HCT116 (cell line): Measurements from ENCODE around the gene NDUFC2. TPM values are rescaled to one million over a fixed set of nuclear protein-coding genes. Genes with fewer than 3 reads are reported as not detected.
"Not testable (repeated sequence)": the region's sequence is repeated elsewhere in the genome, so short reads cannot be mapped to it uniquely, and the experiment has no call there.

Source experiments
- ATAC-seq: fragments of 200-7000 bp; cut with Tn5 transposase; 2 replicates; pipeline ENCODE4 v1.9.1; 2020; ENCODE audit warnings: mild to moderate bottlenecking, moderate library complexity
- BruUV-seq: library from RNA; stranded (reverse); fragments of 400-500 nt; replicated peaks from 2 replicates; lab custom pipeline; 2021; lab: Mats Ljungman, UMichigan
- CTCF ChIA-PET: fragments of 300-600 bp; sonication (Branson Sonifier 250); formaldehyde crosslinking; loops from one replicate; lab custom pipeline; 2021; ENCODE audit warnings: antibody characterized with exemption; lab: Charles Lee
- POLR2A ChIA-PET: fragments of 300-600, 350-600 bp; sonication (Branson Sonifier 250); formaldehyde crosslinking; loops from one replicate; lab custom pipeline; 2021; ENCODE audit warnings: antibody characterized with exemption; lab: Charles Lee
- RAD21 ChIA-PET, 2 experiments: fragments of 300-600 bp; sonication (Branson Sonifier 250); formaldehyde crosslinking; loops; one replicate each; lab custom pipeline; 2023; ENCODE audit warnings: low total read pairs in 2 of 2; ENCODE audit not compliant: uncharacterized antibody in 2 of 2, unreplicated experiment in 2 of 2, low non-redundant PET in 1 of 2; lab: Charles Lee
- DNase-seq: peaks from one replicate; pipeline ENCODE4 v3.0.0-alpha.2; 2010; ENCODE audit warnings: low read depth, low spot score
- H2AFZ ChIP-seq: fragments of 200-600 bp; shearing (Covaris generic), sonication (generic); 2 replicates; pipeline ENCODE4 v1.6.1; 2017; ENCODE audit warnings: low read depth, mixed run types, mixed read lengths, antibody characterized with exemption, low read length; ENCODE audit not compliant: poor library complexity, severe bottlenecking
- H3K27ac ChIP-seq: 2 replicates; pipeline ENCODE4 v1.5.1; 2012; ENCODE audit warnings: low read depth, low read length
- H3K27me3 ChIP-seq: fragments of 200-600 bp; sonication (generic); 2 replicates; pipeline ENCODE4 v1.6.1; 2016; ENCODE audit warnings: mixed run types, low read length, mixed read lengths; ENCODE audit not compliant: insufficient read depth
- H3K36me3 ChIP-seq, 2 experiments: fragments of 200-500 bp in 1 of 2; fragments of 200-600 bp in 1 of 2; sonication (Bioruptor generic) in 1 of 2; sonication (generic) in 1 of 2; 2 replicates each; pipeline versions ENCODE4 v1.5.1 to v1.6.1; 2014 to 2016; ENCODE audit warnings: low read length in 2 of 2, inconsistent platforms in 1 of 2, mixed read lengths in 1 of 2, mixed run types in 1 of 2; ENCODE audit not compliant: insufficient read depth in 2 of 2, control insufficient read depth in 1 of 2
- H3K4me1 ChIP-seq, 2 experiments: fragments of 200-600 bp in 1 of 2; sonication (generic) in 1 of 2; 2 replicates each; pipeline versions ENCODE4 v1.5.1 to v1.6.1; 2012 to 2017; ENCODE audit warnings: low read length in 2 of 2, inconsistent platforms in 1 of 2, mild to moderate bottlenecking in 1 of 2, mixed read lengths in 1 of 2, mixed run types in 1 of 2, moderate library complexity in 1 of 2; ENCODE audit not compliant: insufficient read depth in 2 of 2, control insufficient read depth in 1 of 2
- H3K4me2 ChIP-seq: fragments of 200-600 bp; sonication (generic); 2 replicates; pipeline ENCODE4 v1.6.1; 2017; ENCODE audit warnings: mixed run types, low read length, mixed read lengths
- H3K4me3 ChIP-seq, 2 experiments: fragments of 200-600 bp in 1 of 2; sonication (generic) in 1 of 2; replicated peaks in 1 of 2; 2 replicates each; pipeline ENCODE4 v1.5.1; 2011 to 2016; ENCODE audit warnings: low read length in 2 of 2, control low read depth in 1 of 2, low read depth in 1 of 2, mild to moderate bottlenecking in 1 of 2, mixed read lengths in 1 of 2, mixed run types in 1 of 2
- H3K79me2 ChIP-seq: fragments of 200-600 bp; sonication (generic); 2 replicates; pipeline ENCODE4 v1.6.1; 2017; ENCODE audit warnings: mild to moderate bottlenecking, mixed run types, low read length, moderate library complexity, mixed read lengths; ENCODE audit not compliant: insufficient read depth
- H3K9ac ChIP-seq: fragments of 200-600 bp; sonication (generic); 2 replicates; pipeline ENCODE4 v1.6.1; 2016; ENCODE audit warnings: low read length, mixed read lengths
- H3K9me2 ChIP-seq: fragments of 200-600 bp; sonication (generic), shearing (Covaris generic); 2 replicates; pipeline ENCODE4 v1.6.1; 2017; ENCODE audit warnings: mixed run types, mild to moderate bottlenecking, moderate library complexity; ENCODE audit not compliant: insufficient read depth
- H3K9me3 ChIP-seq, 2 experiments: fragments of 200-500 bp in 1 of 2; fragments of 200-600 bp in 1 of 2; sonication (Bioruptor generic) in 1 of 2; sonication (generic) in 1 of 2; 2 replicates each; pipeline ENCODE4 v1.6.1; 2014 to 2017; ENCODE audit warnings: low read length in 2 of 2, mixed read lengths in 2 of 2, inconsistent platforms in 1 of 2, low read depth in 1 of 2, mild to moderate bottlenecking in 1 of 2, mixed run types in 1 of 2, moderate library complexity in 1 of 2; ENCODE audit not compliant: control insufficient read depth in 1 of 2, insufficient read depth in 1 of 2
- H4K20me1 ChIP-seq: fragments of 200-600 bp; sonication (generic), shearing (Covaris generic); 2 replicates; pipeline ENCODE4 v1.6.1; 2017; ENCODE audit warnings: mixed run types, mild to moderate bottlenecking, moderate library complexity; ENCODE audit not compliant: insufficient read depth
- ATF3 ChIP-seq: IDR thresholded peaks from 2 replicates; pipeline ENCODE4 v1.6.1; 2012
- CBX3 ChIP-seq: IDR thresholded peaks from 2 replicates; pipeline ENCODE4 v1.6.1; 2012; ENCODE audit warnings: low read depth
- CEBPB ChIP-seq: IDR thresholded peaks from 2 replicates; pipeline ENCODE4 v1.6.1; 2012; ENCODE audit warnings: low read depth
- CTCF ChIP-seq, 3 experiments: fragments of 200-600 bp in 1 of 3; sonication (generic) in 1 of 3; IDR thresholded peaks in 2 of 3; conservative IDR thresholded peaks in 1 of 3; 2 replicates each; pipeline ENCODE4 v1.5.1; 2012 to 2017; ENCODE audit warnings: low read depth in 2 of 3, low read length in 2 of 3, antibody characterized with exemption in 1 of 3, borderline replicate concordance in 1 of 3, control low read depth in 1 of 3, mild to moderate bottlenecking in 1 of 3, mixed read lengths in 1 of 3, mixed run types in 1 of 3, moderate library complexity in 1 of 3; ENCODE audit not compliant: insufficient read depth in 1 of 3
- EGR1 ChIP-seq: IDR thresholded peaks from 2 replicates; pipeline ENCODE4 v1.6.1; 2012; ENCODE audit warnings: low read depth
- EZH2phosphoT487 ChIP-seq: fragments of 200-600 bp; IDR thresholded peaks from 2 replicates; pipeline ENCODE4 v1.6.1; 2018; ENCODE audit warnings: antibody characterized with exemption, borderline replicate concordance
- FOSL1 ChIP-seq: IDR thresholded peaks from 2 replicates; pipeline ENCODE4 v1.6.1; 2012; ENCODE audit warnings: low read depth
- JUND ChIP-seq: IDR thresholded peaks from 2 replicates; pipeline ENCODE4 v1.6.1; 2012
- MAX ChIP-seq: IDR thresholded peaks from 2 replicates; pipeline ENCODE4 v1.6.1; 2012
- POLR2AphosphoS5 ChIP-seq: IDR thresholded peaks from 2 replicates; pipeline ENCODE4 v1.6.1; 2011; ENCODE audit warnings: mild to moderate bottlenecking, low read depth, low read length, moderate library complexity
- SIN3A ChIP-seq: IDR thresholded peaks from 2 replicates; pipeline ENCODE4 v1.6.1; 2012; ENCODE audit warnings: low read depth
- SP1 ChIP-seq: IDR thresholded peaks from 2 replicates; pipeline ENCODE4 v1.6.1; 2012; ENCODE audit warnings: low read depth
- TCF7L2 ChIP-seq: IDR thresholded peaks from 2 replicates; pipeline ENCODE4 v1.7.0; 2011; ENCODE audit warnings: borderline replicate concordance, inconsistent platforms; ENCODE audit not compliant: insufficient read depth, insufficient read length; ENCODE audit errors: extremely low read depth
- YY1 ChIP-seq: IDR thresholded peaks from 2 replicates; pipeline ENCODE4 v1.6.1; 2011; ENCODE audit warnings: low read length, low read depth, moderate library complexity, mild to moderate bottlenecking; ENCODE audit not compliant: insufficient replicate concordance; ENCODE audit errors: extremely low read depth
- ZBTB33 ChIP-seq: IDR thresholded peaks from 2 replicates; pipeline ENCODE4 v1.6.1; 2011; ENCODE audit warnings: mild to moderate bottlenecking, low read length, moderate library complexity; ENCODE audit not compliant: insufficient replicate concordance; ENCODE audit errors: extremely low read depth
- ZFX ChIP-seq: fragments of 450-650 bp; IDR thresholded peaks from 2 replicates; pipeline ENCODE4 v1.6.1; 2017
- intact Hi-C: fragments of 100-400 bp; cut with micrococcal nuclease; formaldehyde crosslinking; loops from 2 replicates; pipeline ENCODE4 v1.10.0; 2022
- total RNA-seq: library from RNA; stranded (reverse); gene quantifications from one replicate; pipeline ENCODE4 v1.2.1, GENCODE V29; 2021; ENCODE audit not compliant: unreplicated experiment

Gene NDUFC2
- total RNA-seq, 1 experiment from 2014 or later: 225 TPM

GRCh38 chr11:78078218-78079167 is 1.2 kb downstream of the NDUFC2 start:
- H3K4me3 ChIP-seq: peak overlapping the region; percentile 52 to 86
- RAD21 ChIA-PET: no interaction called here
- intact Hi-C loops: no loop called here
- H3K9me2 ChIP-seq: no peaks in the 10 kb centered on the region
- H3K36me3 ChIP-seq: no peaks in the 10 kb centered on the region
- H3K79me2 ChIP-seq: peaks cover 61% of the 10 kb centered on the region
- no TSS peak for BruUV-seq
- H3K4me2 ChIP-seq: peak overlapping the region; percentile 91
- H3K9ac ChIP-seq: peak overlapping the region; percentile 93
- H3K27me3 ChIP-seq: no peaks in the 10 kb centered on the region
- no peak overlapping the region for H2AFZ ChIP-seq
- no peaks in the 10 kb centered on the region for H4K20me1 ChIP-seq
- ATAC-seq (no peak), DNase-seq (no peak)
- TF ChIP-seq EGR1 (no peak), CBX3 (no peak), SIN3A (no peak), EZH2phosphoT487 (no peak), ZFX (no peak), TCF7L2 (no peak), SP1 (no peak), CTCF (IDR thresholded peaks at IDR 0.05 in 2 of 3, conservative IDR thresholded peaks at IDR 0.05 in 1 of 3; ENCODE audit: borderline replicate concordance in 1 of 3, insufficient read depth in 1 of 3, low read depth in 2 of 3, low read length in 2 of 3) (no peak), CEBPB (no peak), YY1 (no peak), ZBTB33 (no peak), MAX (no peak), JUND (no peak), FOSL1 (no peak), POLR2AphosphoS5 (no peak), ATF3 (no peak)
- no peaks in the 10 kb centered on the region for H3K9me3 ChIP-seq
- H3K4me1 ChIP-seq: peaks cover 0 to 17% of the 10 kb centered on the region in 2 experiments; a peak in 3 of 4 replicates
- POLR2A ChIA-PET: no interaction called here
- CTCF ChIA-PET: interaction anchor here (0.8 kb wide), 1 partner anchor 33 kb away, joined by 3 read pairs; no protein-coding TSS in a partner anchor
- 0 out of 2 replicates have a peak overlapping the region, but pooled peaks have one; percentile 73 for H3K27ac ChIP-seq

- peak overlapping the region; percentile 91 for H3K4me2 ChIP-seq
- H3K36me3 ChIP-seq, H3K9me2 ChIP-seq, H3K9ac ChIP-seq, H4K20me1 ChIP-seq, H3K27me3 ChIP-seq, RAD21 ChIA-PET, ATAC-seq, H3K4me3 ChIP-seq, H3K9me3 ChIP-seq, intact Hi-C loops, BruUV-seq, H3K27ac ChIP-seq, H2AFZ ChIP-seq, DNase-seq: not testable (repeated sequence)
- H3K79me2 ChIP-seq: peaks cover 70% of the 10 kb centered on the region
- CTCF ChIA-PET: interaction anchor here (0.8 kb wide), 1 partner anchor 32 kb away, joined by 3 read pairs; no protein-coding TSS in a partner anchor
- H3K4me1 ChIP-seq: peaks cover 0 to 17% of the 10 kb centered on the region in 2 experiments; a peak in 3 of 4 replicates
- POLR2A ChIA-PET: interaction anchor here (1.2 kb wide), 1 partner anchor 57 kb away, joined by 3 read pairs; no protein-coding TSS in a partner anchor
Observed at GRCh38 chr11:78077592-78077991, 2.1 kb downstream of the NDUFC2 start.
